Neural progenitor cell (in vitro differentiated cells): ENCODE results near the gene CASTOR1.

Source experiments
- EZH2phosphoT487 ChIP-seq: fragments of 200-600 bp; sonication (generic); IDR thresholded peaks from 2 replicates; pipeline ENCODE4 v1.6.1; 2017; ENCODE audit warnings: antibody characterized with exemption
- TF ChIP-seq, protein P1 (sequence below): fragments of 200-600 bp; sonication (generic); IDR thresholded peaks from 2 replicates; pipeline ENCODE4 v1.5.1; 2017; ENCODE audit warnings: antibody characterized with exemption, mild to moderate bottlenecking

DNA sequence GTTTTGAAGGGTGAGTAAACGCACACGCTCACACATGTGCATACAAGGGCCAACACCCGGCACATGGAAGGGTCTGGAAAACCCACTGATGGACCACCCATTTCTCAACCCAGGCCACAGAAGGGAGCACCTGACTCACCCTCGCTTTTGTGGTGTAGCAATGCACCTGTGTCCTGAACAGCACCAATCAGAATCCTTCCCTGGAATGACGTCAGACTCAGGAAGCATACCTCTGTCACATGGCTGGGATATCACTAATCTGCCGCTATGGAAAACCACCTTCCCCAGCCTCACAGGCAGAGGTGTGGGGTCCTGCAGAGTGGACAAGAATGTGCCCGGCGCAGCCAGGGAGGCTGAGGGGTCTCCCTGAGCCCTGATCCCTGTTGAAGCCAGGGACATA lies 13.7 kb downstream of the CASTOR1 start:
- TF ChIP-seq, protein P1, sequence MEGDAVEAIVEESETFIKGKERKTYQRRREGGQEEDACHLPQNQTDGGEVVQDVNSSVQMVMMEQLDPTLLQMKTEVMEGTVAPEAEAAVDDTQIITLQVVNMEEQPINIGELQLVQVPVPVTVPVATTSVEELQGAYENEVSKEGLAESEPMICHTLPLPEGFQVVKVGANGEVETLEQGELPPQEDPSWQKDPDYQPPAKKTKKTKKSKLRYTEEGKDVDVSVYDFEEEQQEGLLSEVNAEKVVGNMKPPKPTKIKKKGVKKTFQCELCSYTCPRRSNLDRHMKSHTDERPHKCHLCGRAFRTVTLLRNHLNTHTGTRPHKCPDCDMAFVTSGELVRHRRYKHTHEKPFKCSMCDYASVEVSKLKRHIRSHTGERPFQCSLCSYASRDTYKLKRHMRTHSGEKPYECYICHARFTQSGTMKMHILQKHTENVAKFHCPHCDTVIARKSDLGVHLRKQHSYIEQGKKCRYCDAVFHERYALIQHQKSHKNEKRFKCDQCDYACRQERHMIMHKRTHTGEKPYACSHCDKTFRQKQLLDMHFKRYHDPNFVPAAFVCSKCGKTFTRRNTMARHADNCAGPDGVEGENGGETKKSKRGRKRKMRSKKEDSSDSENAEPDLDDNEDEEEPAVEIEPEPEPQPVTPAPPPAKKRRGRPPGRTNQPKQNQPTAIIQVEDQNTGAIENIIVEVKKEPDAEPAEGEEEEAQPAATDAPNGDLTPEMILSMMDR: no peak
- no peak for TF ChIP-seq EZH2phosphoT487
